BLaER1 (cell line): Measurements from ENCODE around the gene MYEOV.

Experiments
- H3K27ac ChIP-seq: shearing (Covaris generic); formaldehyde crosslinking; 2 replicates; pipeline ENCODE4 v1.8.1; 2022
- H3K27me3 ChIP-seq: shearing (Covaris generic); formaldehyde crosslinking; 2 replicates; pipeline ENCODE4 v1.8.1; 2022
- H3K36me3 ChIP-seq: shearing (Covaris generic); formaldehyde crosslinking; 2 replicates; pipeline ENCODE4 v1.8.1; 2022
- H3K4me1 ChIP-seq: shearing (Covaris generic); formaldehyde crosslinking; 2 replicates; pipeline ENCODE4 v1.8.1; 2022
- H3K4me2 ChIP-seq: shearing (Covaris generic); formaldehyde crosslinking; 2 replicates; pipeline ENCODE4 v1.8.1; 2022
- H3K4me3 ChIP-seq: shearing (Covaris generic); formaldehyde crosslinking; 2 replicates; pipeline ENCODE4 v1.8.1; 2022
- H3K9ac ChIP-seq: shearing (Covaris generic); formaldehyde crosslinking; 2 replicates; pipeline ENCODE4 v1.8.1; 2022
- H3K9me3 ChIP-seq: shearing (Covaris generic); formaldehyde crosslinking; 2 replicates; pipeline ENCODE4 v1.8.1; 2022
- H4K20me1 ChIP-seq: shearing (Covaris generic); formaldehyde crosslinking; 2 replicates; pipeline ENCODE4 v1.8.1; 2022
- Cebpa-rat ChIP-seq: shearing (Covaris generic); IDR thresholded peaks from 2 replicates; pipeline ENCODE4 v1.8.1; 2022

MYEOV gene

GRCh38 chr11:69344570-69345145 lies 50.7 kb downstream of the MYEOV start:
- H3K36me3 ChIP-seq, result 0 out of 2 replicates have a peak, but pooled peaks cover 7% of the 10 kb centered on the region
- H3K4me3 ChIP-seq, result no peak overlapping the region
- no peak overlapping the region for H3K4me2 ChIP-seq
- H3K27ac ChIP-seq, result no peak overlapping the region
- H3K9ac ChIP-seq, result no peak overlapping the region
- H3K9me3 ChIP-seq, result peaks cover 29% of the 10 kb centered on the region
- 0 out of 2 replicates have a peak, but pooled peaks cover 5% of the 10 kb centered on the region for H3K27me3 ChIP-seq
- no peaks in the 10 kb centered on the region for H4K20me1 ChIP-seq
- H3K4me1 ChIP-seq, result peaks cover 6% of the 10 kb centered on the region
- TF ChIP-seq Cebpa-rat, result no peak
